ENCODE results near the gene CINP.
A peak's percentile ranks its signal among the peaks of the same experiment; 100 is the strongest.
"Not testable (repeated sequence)": the region's sequence is repeated elsewhere in the genome, so short reads cannot be mapped to it uniquely, and the experiment has no call there.

CINP gene

GRCh38 chr14:102353126-102353619, 9.5 kb downstream of the CINP start:
- no peak for DNase-seq (ENCODE audit: low read depth)

- DNase-seq (ENCODE audit: low read depth), result no peak
These were observed 10.5 kb downstream of the CINP start for GRCh38 chr14:102352213-102352612.

- not testable (repeated sequence) for DNase-seq (ENCODE audit: low read depth)
These were observed 11.1 kb downstream of the CINP start for GRCh38 chr14:102351593-102351992.

DNA sequence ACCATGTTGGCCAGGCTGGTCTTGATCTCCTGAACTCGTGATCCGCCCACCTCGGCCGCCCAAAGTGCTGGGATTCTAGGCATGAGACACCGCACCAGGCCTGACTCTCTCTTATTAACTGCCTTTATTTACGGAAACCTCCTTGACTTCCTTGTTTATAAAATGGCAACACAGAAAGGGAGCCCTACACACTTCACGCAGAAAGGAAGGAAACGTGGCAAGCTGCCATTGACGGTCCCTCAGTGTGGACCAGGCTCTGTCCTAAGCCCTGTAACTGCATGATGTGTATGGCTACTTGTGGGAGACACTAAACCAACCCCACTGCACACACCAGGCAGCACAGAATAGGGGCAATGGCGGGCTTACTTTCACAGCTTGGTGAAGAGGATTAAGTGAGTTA, 11.7 kb downstream of the CINP start:
- DNase-seq (ENCODE audit: low read depth), result no peak

DNA sequence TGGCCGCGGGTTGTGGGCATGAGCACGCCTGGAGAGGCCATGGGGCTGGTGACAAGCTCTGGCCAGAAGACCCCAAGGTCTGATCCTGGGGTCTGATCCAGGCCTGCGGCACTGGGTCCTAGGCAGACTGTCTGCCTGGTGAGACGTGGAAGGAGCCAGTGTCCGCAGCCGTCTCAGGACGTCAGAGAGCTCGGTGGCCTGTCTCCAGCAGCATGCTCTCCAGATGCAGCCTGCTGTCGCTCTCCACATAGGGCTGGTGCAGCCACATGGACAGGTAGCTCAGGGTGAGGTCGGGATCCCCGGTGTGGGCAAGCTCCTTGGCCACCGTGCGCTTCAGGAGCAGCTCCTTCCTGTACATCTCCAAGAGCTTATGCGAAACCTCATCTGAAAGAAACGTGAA, 14.3 kb downstream of the CINP start:
- DNase-seq (ENCODE audit: low read depth), result no peak

- no peak for DNase-seq (ENCODE audit: low read depth)
These were observed 16.0 kb downstream of the CINP start for GRCh38 chr14:102346645-102347044.

DNA sequence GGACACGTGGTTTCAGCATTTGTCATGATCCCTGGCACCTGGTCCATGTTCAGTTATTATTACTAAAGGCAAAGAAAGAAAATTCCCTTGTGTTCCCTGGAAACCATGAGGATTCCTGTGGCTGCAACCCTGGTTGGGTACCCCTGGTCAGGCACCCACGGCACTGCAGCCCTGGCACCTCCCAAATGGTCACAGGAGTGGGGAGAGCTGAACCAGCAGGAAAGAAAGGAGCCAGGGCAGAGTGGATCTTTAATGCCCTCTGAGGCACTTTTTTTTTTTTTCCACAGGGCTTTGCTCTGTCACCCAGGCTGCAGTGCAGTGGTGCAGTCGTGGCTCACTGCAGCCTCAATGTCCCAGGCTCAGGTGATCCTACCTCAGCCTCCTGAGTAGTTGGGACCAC, 17.5 kb downstream of the CINP start:
- no peak for DNase-seq (ENCODE audit: low read depth)

DNA sequence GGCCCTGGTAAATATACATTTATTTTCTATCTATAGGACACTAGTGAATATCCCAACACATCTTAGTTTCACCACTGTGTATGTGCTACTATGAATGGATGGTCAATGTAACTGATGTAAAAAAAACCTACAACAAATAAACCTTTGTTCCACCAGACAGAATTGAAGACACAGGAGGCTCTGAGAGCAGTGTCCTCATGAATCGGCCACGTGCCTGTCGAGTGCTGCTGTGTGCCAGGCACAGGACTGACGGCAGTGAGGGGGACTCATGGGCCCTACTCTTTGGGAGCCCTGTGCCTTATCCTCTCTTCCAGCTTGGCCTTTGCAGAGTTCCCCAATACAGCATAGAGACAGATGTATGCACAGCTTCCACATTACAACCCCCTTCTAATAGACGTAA, 18.2 kb downstream of the CINP start:
- no peak for DNase-seq (ENCODE audit: low read depth)

- no peak for DNase-seq (ENCODE audit: low read depth)
These were observed 18.6 kb downstream of the CINP start for GRCh38 chr14:102344084-102344483.

DNA sequence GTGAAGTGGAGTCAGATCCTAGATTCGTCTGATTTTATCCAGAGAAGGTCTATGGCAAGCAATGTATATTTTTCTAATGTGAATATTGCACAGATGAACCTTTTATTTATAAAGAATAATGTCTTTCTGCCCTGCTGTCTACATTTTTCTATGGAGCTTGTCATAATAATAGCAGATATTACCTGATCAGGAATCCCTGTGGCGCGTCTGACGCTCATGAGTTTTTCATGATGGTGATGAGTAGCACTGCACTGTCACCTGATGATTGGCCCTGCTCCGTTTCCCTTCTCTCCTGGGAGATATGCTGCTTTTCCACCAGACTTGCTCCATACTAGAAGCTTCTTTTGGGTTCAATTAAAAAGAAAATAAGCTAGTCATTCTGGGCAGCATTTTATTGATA, 20.5 kb downstream of the CINP start:
- DNase-seq (ENCODE audit: low read depth), result no peak

GRCh38 chr14:102341566-102341965, 21.1 kb downstream of the CINP start:
- no peak for DNase-seq (ENCODE audit: low read depth)

GRCh38 chr14:102338724-102339123, 24.0 kb downstream of the CINP start:
- no peak for DNase-seq (ENCODE audit: low read depth)

- DNase-seq (ENCODE audit: low read depth), result no peak
These were observed 27.5 kb downstream of the CINP start for GRCh38 chr14:102335163-102335562.

DNA sequence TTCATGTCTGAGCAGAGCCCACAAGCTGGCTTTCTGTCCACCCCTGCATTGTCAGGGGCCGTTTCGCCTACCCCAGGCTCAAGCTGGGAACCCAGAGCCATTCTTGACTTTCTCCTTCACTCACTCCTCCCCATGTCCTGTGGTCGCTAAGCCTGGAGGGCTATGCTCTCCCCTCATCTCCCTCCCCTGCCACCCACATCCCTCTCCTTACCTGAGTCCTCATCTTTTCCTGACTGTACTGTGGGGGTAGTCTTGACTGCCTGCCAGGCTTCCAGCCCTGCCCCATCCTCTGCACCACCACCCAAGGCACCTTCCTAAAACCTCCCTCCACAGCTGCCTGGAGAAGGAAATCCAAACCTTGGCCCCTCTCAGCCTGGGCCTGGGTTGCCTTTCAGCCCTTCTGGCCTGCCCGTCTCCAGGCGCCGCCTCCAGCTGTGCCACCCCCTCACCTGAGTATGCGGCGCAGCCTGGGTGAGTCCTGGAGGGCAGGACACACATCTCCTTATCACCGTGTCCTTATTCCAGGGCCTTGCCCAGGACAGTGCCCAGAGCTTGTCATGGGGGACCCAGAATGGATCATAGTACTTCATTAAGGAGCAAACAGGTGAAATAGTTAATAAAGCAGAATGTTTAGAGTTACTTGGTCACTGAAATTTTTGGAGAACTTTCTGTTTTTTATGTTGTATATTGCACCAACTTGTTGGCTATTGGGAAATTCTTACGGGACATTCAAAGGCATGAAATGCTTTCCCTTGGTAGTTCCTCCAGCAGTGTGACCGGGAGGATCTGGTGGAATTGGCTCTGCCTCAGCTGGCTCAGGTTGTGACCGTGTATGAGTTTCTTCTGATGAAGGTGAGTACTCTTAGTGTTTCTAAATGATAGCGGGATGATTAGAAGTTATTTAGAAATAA, 28.6 kb downstream of the CINP start:
- DNase-seq (ENCODE audit: low read depth), result no peak

GRCh38 chr14:102333390-102333789, 29.3 kb downstream of the CINP start:
- DNase-seq (ENCODE audit: low read depth), result no peak

GRCh38 chr14:102330806-102331205, 31.9 kb downstream of the CINP start:
- DNase-seq (ENCODE audit: low read depth), result no peak

DNA sequence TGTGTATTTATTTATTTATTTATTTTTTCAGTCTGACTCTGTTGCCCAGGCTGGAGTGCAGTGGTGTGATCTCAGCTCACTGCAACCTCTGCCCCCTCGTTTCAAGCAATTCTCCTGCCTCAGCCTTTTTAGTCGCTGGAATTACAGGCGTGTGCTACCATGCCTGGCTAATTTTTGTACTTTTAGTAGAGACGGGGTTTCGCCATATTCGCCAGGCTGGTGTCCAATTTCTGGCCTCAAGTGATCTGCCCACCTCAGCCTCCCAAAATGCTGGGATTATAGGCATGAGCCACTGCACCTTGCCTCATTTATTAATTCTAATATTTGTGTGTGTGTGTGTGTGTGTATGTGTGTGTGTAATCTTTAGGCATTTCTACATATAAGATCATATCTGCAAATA, 33.3 kb downstream of the CINP start:
- not testable (repeated sequence) for DNase-seq (ENCODE audit: low read depth)

DNA sequence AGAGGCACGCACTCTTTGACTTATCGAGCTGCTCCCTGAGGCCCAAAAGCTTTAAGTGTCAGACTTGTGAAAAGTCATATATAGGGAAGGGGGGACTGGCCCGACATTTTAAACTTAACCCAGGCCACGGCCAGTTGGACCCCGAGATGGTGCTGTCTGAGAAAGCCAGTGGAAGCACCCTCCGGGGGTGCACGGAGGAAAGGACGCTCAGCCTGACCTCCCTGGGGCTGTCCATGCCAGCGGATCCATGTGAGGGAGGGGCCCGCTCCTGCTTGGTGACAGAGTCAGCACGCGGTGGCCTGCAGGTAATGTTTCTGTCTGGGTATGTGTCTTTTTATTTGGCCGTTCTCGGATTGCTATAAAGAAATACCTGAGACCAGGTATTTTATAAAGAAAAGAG, 36.1 kb downstream of the CINP start:
- no peak for DNase-seq (ENCODE audit: low read depth)

DNA sequence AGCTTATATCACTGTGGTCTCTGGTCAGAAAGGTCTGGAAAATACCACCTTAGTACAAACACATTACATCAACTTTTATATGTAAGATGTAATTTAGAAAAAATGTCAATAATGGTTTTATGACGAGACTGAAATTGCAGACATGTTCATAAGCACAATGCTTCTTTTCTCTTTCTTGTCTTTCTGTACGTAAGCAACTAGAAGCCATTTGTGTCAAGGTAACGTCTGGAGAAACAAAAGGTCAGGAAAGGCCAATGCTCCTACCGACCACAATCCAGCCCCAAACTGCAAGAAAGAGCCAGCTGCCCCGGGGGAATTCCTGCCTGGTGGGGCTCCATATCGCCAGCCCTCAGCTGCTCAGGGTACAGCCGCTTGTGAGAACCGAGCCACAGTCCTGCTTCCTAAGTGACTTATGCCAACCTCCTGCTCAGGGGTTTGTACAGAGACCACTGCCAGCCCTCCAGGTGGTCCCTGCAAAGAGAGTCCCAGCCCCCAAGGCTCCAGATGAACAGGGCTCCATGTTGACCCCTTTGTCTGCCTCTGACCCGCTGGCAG, 36.8 kb downstream of the CINP start:
- no peak for DNase-seq (ENCODE audit: low read depth)

GRCh38 chr14:102323102-102323501, 39.6 kb downstream of the CINP start:
- DNase-seq (ENCODE audit: low read depth), result peak; percentile 75

DNA sequence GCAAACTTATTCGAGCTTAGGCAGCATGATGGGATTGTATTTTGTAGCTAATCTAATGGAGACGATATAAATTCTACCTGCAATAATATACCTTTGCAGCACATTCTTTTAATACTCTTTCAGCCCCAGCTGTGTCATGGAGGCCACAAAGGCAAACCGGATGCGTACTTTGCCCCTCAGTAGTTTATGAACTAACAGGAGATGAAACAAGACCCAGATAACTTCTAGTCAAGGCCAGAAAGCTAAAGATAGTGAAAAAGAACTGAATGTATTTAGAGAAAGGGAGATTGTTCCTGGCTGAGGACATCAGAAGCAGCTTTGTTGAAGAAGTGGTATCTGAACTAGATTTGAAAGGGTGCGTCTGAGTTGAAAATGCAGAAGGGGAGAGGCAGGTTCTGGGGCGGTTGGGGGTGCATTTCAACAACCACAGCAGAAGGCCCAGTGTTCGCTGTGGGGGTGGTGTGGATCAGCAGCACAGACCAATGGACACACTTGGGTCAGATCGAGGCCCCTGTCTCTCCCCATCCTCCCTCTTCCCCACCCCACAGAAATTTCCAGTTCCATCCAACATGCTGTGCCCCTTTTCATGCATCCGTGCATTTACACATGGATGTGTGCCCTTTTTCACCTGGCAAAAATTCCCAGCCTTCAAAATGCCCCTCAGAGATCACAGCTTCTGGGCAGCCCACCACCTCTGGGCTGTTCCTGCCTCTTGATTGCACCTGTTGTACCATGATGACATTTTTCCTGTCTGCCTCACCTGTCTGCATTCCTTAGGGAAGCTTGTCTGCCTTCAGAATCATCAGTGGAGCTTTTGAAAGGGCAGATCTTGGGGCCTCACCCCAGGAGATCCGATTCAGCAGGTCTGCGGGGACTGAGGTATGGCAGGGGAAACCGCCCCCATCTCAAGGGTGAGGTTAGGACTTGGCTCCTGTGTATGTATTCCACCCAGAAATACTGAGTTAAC, 41.0 kb downstream of the CINP start:
- DNase-seq (ENCODE audit: low read depth), result no peak

GRCh38 chr14:102320671-102321455, 41.8 kb downstream of the CINP start:
- DNase-seq (ENCODE audit: low read depth), result no peak
